ENCODE data around the gene SEMA3D.

- no peak for TF ChIP-seq CTCF (IDR thresholded peaks at IDR 0.05)
- TF ChIP-seq POLR2AphosphoS5 (IDR thresholded peaks at IDR 0.05): no peak
- TF ChIP-seq EP300 (IDR thresholded peaks at IDR 0.05): no peak
Measured at GRCh38 chr7:85019778-85020177, 167.1 kb downstream of the SEMA3D start.

Data from sigmoid colon (tissue), 4 donors.